CD4-positive, alpha-beta T cell treated with Interleukin-6 at 100 ng/mL for 8 hours (primary cell): ENCODE data around the gene GPC6.

Experiments
- DNase-seq: peaks from one replicate; pipeline ENCODE4 v3.0.0-alpha.2; 2020; ENCODE audit warnings: mixed read lengths, low spot score

Gene GPC6

DNA sequence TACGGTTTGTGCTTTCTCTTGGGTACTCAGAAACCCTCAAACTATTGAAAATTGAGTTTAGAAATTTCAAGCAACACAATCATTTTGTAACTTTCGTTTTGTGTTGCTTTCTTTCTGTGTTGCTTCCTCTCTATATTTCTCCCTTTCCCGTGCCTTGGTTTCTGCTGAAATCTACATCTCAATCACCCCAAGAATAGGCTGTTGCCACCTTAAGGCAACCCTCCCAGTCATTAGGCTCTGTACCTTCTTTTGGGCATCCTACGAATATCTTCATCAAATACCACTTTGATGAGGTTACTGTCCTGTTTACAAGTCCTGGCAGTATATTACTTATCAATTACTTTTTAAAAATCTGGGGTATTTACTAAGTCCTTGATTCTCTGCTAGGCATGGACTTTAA is 621.6 kb downstream of the GPC6 start:
- no peak for DNase-seq

DNA sequence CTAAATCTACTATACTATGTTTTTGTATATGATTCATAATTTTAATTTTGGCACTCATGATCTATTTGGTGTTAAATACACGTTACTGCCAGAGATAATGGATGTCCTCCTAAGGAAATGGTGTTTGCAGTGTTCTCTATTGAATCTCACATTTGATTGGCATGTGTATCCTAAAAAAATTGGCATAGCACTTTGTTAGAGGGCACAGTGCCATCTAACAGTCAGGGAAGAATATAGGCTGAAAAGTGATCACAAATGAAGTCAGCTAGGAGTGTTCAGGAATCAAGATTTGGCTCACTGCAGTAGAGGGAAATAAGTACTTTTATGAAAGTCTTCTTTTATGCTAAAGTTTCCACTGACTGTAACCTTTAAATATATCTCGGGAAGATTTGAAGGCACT is 624.6 kb downstream of the GPC6 start:
- DNase-seq = no peak

DNA sequence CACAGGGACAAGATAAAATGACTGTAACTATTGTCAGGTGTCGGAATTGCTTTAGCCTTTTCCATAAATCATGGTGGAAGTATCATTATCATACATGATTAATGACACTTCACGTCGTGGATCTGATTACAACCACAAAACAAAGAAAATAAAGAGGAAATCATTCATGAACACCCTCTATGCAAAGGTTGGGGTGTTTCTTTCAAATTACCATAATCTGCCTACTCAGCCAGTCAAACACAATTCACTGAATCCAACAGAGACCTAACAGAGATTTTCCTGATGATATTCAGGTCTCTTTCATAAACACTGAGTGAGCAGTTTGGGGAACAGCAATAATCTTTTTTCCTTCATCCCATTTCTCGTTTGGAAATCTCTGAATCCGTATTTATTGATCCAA is 627.3 kb downstream of the GPC6 start:
- no peak for DNase-seq

DNA sequence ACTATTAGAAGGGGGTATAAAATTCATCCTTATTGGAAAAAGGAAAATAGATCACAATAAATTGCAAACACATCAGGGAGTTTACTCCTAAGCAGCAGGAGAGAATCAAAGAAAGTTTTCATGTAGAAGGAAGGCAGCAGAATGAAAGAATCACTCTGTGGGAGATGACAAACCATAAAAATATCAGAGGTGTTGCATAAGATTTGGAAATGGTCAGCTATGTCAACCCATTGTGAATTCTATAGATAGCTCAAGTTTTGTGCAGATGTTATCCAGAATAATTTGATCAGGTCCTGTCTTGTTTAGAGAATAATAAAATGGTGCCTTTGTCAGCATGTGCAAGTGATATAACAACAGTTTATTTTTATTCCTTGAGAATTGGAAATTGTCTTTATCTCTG is 630.5 kb downstream of the GPC6 start:
- DNase-seq = no peak

DNA sequence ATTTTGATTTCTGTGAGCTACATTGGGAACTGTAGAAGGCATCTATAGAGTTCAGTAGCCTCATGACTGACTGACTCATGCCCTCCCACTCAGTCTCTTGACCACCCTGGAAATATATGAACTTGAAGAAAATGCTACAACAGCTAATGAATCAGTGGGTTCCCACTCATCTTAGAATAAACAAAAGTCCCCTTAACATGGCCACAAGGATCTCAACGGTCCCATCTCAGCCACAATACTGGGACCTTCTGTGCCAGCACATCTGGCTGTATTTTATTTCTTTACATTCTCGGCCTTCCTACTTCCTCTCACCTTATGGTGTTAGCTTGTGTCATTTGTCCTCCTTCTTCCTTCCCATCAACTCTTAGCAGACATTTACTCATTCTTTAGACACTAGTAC is 633.1 kb downstream of the GPC6 start:
- DNase-seq = no peak

DNA sequence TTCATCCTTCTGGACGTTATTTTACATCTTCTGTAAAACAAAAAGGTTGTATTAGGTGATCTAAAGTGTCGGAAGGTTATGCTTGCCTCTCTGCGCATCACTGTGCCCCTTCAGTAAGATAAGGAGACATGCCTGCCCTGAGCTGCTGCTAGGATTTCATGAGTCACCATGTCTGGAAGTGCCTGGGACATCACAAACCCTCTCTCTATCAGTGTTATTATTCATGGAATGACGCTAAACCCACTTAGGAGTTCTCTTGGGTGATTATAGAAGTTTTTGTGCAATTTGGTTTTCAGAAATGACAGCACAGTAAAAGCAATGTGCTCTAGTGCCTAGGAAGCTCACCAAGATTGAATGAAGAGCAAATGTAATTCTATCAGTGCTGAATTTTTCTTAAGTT is 635.2 kb downstream of the GPC6 start:
- no peak for DNase-seq

DNA sequence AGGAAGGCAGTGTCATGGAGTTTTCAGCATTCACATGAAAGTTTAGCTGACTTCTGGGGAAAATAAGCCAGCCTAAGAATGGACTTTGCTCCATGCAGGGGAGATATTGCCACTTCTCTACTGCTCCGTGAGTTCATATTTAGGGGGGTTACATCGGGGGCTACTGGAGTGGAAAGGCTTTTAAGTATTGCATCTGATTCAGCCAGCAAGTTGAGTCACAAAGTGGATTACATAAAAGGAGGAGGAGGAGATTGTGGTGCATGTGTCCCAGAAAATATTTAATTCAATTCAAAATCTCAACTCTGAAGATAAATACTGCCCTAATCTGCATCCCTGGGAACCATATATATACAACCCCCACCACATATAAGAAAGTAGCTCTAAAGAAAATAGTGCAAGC is 635.7 kb downstream of the GPC6 start:
- DNase-seq = no peak

DNA sequence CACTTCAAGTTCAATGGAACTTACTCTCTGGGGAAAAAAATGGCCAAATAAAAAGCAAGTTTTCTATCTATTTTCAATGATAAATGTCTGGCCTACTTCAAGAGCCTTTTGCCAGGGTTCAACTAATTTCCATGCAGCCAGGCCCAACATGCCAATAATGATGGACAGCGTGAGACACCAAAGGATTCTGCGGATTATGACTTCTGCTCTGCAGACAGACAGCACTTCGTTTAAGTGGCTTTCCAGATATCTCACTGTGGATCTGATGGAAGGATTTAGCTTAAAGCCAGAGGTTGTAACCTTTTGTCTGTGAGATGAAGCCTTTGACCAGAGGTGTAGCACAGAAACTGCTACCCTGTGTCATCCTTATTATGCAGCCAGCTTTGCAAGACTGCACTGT is 638.6 kb downstream of the GPC6 start:
- DNase-seq = no peak

DNA sequence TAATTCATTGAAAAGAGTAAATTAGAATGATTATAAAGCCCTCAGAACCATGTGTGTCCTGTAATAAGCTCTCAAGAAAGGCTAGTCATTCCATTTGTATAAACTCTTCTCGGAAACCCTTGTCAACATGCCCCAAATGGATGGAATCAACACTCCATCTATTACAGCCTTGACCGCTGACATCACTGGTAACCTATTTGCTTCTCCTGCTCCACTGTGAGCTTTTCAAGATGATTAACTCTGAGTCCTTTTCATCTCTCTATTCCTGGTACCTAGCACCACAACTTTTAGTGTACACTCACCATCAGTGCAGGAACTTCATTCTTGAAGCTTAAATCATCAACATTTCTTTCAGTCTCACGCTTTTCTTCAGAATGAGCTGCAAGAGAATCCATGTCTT is 640.9 kb downstream of the GPC6 start:
- DNase-seq = no peak

DNA sequence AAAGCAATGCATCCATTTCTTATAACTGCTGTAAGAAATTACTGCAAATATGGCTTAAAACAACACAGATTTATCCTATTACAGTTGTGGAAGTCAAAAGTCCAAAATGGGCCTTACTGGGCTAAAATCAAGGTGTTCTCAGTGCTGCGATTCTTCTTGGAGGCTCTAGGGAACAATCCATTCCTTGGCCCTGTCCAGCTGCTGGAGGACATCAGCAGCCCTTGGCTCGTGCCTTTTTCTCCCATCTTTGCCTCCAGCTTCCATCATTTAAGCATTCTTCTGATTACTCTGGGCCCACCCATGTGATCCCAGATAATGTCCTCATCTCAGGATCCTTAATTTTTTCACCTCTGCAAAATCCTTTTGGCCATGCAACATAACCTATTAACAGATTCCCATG is 645.8 kb downstream of the GPC6 start:
- no peak for DNase-seq

DNA sequence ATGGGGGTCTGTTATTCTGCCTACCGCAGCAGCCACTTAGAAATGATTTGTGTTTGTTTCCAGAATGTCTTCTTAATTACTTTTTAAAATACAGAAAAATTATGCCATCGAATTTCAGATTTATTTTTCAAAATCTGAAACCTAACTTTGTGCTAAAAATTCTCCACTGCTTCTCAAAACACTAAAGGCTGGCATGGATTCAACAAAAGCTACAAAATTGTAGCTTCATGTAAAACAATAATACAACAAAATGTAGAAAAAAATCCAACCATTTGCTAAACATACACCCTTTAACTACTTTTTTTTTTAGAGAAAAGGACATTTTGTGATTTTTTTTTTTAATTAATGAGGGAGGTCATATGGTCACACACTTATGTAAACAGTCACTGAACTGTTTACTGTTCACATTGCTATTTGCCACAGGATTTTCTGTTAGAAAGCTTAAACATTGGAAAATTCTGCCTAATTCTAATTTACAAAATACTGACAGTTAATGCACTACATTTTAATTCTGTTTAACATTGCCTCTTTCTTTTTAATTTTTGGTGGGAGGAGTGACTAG is 646.3 kb downstream of the GPC6 start:
- DNase-seq = no peak

DNA sequence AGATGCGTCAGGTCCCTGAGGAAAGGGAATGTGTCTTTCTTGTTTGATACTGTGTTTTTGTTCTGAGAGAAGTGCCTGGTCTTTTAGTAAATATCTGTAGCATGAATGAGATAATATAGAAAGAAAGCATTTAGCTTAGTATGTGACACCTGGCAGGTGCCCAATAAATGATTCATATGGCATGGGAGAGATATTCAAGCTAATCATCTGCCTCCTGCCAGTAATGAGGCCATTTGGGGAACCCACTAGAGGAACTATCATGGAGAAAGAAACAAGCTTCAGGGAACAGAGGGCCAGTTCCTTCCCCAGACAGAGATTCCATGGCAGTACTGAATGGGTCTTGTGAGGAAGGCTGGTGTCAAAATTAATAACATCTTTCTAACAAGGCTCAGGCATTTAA is 648.9 kb downstream of the GPC6 start:
- no peak for DNase-seq

DNA sequence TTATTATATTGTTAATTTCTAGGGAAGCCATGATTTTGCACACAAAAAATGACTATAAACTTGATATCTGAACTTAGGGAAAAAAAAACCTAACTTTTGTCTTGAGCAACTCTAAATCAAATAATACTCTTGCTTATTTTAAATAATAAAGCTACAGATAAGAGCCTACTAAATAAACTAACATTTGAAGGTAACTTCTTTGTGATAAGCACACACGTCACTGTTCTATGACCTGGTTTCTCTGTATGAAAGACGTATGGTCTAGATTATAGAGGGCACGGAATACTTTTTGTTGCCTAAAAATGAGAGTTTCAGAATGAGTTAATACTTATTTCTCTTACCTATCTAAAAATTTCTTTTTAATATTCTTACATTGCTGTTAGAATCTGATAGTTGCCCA is 649.6 kb downstream of the GPC6 start:
- no peak for DNase-seq

DNA sequence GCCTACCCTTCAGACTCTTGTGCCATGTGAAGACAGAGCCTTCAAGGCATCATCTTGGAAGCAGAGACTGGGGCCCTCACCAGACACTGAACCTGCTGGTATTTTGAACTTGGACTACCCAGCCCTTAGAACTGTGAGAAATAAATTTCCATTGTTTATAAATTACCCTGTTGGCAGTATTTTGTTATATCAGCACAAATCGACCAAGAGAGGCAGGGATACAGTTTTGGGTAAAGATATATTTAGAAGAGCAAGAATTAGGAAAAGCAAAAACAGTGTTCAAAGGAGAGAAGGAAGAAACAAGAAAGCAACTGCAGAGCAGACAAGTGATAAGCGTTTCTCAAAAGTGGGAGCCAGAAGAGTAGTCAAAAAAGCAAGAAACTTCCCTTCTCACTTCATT is 652.1 kb downstream of the GPC6 start:
- DNase-seq = no peak

DNA sequence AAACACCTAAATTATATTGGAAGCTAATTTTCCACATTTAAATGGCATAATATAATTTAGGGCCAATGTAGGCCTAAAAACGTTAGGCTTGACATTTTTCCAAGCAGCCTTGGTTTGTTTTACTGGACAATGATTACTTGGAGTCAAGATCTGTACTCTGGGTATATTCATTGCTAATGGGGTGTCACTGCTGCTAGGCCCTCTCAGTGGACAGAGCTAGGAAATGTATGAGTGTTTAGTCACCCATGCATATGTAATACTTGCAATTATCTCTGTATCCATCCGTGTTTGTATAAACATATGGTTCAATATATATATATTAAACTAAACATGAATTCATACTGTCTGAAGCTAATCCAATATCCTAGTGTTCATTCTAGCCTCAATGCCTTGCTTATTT is 654.8 kb downstream of the GPC6 start:
- DNase-seq = no peak

DNA sequence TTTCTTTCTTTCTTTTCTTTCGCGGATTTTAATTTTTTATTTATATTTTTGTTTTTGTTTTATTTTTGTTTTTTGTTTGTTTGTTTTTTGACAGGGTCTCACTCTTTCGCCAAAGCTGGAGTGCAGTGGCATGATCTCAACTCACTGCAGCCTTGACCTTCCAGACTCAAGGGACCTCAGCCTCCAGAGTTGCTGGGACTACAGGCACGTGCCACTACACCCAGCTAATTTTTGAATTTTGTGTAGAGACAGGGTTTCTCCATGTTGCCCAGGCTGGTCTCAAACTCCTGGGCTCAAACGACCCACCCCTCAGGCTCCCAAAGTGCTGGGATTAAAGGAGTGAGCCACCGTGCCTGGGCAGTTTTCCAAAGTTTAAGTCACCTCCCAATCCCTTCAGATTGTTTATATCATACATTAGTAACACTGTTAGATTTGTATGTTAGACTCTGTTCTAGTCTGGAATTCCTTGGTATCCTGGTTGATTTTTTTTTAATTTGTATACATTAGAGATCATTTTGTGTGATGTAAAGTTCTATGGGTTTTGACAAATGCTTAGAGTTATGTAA is 655.6 kb downstream of the GPC6 start:
- DNase-seq = no peak

DNA sequence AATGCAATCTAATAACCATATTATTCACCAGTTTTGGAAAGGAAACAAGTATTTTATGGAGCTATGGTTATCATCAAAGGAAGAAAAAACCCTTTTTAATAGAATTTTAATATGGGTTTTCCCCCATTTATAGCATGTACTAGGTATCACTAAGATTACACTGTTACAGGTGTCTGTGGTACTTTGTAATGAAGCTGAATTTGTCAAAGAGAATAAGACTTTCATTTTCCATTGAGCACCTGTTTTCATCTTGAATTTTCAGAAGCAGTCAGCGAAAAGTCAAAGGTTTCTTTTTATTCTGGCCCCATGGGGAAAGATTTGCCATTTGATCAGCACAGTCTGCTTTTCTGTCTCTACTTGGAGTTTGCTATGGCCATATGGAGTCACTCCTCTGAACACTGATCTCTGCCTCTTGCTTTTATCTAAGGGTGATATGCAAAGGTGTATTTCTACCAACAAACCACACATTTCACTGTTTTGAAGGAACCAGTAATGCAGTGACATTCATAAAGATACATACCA is 662.9 kb downstream of the GPC6 start:
- DNase-seq = no peak

DNA sequence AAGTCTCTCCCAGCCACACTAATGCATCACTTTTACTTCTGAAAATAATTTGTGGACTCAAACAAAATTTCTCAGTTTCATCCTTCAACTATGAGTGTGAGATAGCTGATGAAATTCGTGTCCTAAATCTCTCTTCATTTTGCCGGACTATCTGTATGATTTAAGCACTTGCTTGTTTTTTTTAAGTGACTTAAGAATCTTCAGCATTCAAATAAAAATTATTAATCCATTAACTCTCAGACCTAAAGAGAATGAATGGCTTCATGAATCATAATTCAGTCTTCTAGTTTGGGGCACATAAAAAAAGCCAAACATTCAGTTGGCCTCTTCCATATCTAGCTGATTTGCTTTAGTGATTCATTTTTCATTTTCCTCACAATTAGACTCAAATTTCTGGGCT is 673.4 kb downstream of the GPC6 start:
- no peak for DNase-seq

DNA sequence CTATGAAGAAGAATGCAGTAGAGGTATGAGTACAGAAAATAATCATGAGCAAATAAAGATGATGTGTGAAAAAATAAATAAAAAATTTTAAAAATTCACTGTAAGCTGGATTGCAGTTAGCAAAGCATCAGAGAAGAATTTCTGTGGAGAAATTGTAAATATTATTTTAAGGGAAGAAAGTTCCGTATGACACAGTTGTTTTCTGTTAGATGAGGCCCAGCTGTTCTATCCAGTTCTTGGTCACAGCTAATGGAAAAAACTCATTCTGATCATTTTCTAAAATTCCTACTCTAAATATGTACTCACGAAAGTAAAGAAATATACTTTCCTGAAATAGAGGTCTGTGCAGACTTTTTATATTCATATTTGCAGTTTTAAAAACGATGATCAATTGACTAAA is 674.1 kb downstream of the GPC6 start:
- DNase-seq = no peak

DNA sequence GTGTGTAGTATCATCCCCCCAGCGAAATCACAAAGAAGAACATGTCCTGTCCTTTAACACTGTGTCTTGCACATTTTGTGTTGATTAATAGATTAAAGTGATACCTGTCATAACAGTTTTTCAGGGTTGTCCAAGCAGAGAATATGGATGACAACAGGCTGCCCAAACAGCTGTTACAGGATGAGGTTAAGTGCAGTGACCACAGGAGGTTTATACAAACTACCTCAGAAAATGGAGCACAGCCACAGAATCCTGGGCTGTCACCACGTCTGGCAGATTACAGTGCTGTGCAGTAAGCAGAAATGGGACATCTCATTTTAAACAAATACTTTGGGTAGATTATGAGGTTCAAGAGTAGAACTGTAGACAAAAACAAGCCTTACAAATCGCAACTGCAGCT is 677.3 kb downstream of the GPC6 start:
- DNase-seq = no peak

DNA sequence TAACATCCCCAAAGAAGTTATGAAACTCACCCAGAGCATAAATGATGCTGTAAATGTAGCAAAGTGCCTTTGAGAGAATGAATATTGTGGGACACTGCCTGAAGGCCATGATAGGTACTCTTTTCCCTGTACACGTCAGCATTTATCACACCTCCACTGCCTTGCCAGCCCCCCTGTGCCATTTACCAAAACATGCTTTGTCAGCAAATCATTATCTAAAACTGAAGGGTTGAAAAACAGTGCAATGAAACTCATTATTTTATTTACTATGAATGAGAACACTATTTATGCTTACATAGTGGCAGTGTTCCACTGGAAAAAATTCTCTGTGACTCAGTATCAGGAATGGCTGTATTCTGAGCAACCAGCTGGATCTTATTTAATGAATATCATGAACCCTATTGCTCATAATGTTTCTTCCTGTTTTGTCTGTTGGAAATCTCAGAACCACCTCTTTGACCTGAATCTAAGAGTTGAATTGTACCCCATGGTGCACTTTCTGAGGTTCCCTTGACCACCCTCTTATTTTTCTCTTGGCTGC is 688.7 kb downstream of the GPC6 start:
- no peak for DNase-seq

DNA sequence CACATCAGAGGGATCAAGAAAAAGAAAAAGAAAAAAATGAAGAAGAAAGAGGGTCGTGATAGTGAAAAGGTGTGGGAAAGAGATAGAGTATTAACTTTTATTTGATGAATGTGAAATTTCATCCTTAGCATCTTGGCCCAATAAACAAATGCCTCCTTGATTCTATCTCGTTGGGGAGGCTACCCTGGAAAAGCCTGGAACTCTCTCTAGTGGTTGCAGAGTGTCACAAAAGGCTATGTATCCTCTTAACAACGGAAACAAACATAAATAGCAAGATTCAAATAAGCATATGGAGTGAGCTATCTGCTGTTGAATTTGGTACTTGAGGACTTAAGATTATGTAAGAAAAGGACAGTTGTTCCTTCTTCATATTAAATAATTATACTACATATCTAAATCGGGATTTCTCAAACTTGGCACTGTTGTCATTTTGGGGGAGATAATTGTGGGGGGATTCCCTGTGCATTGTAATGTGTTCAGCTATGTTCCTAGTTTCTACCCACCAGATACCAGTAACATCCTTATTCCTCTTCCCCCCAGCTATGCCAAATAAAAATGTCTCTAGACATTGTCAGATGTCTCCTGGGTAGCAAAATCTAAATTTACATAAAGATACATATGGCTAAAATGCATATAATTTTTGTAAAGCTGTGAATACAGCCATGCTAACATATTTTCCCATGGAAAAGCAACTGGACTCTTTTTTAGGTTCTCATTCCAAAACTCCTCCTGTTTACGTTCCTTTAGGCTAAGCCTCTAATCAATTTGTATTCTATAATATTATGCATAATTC is 695.7 kb downstream of the GPC6 start:
- no peak for DNase-seq

DNA sequence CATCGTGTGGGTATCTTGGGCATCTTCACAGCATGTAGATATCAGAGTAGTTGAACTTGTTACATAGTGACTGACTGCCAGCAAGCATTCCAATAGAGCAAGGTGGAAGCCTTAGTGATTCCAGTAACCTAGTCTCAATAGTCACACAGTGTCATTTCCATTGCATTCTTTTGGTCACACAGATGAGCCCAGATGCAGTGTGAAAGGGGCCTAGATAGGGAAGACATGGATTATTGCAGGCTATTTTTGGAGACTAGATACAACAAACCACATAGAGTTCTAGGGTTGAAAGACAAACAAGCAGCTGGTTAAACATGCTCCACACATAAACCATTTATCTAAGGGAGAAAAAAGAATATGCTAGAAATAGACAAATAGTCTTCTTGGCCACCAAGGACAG is 699.4 kb downstream of the GPC6 start:
- no peak for DNase-seq
